ENCODE measurements around the gene LSM4. TPM values are rescaled to one million over a fixed set of nuclear protein-coding genes. Genes with fewer than 3 reads are reported as not detected.

The LSM4 gene
- total RNA-seq (2014; rRNA removed; shearing (Covaris generic)) (511 and 591 TPM in 2 replicates), polyA plus RNA-seq (2016; fragmentation: Nextera tagmentation; extraction: Ambion mirVana) (637 and 641 TPM in 2 replicates)
- long read RNA-seq, transcript LSM4-203 (5 exons, 1,908 nt), result major isoform, 479 of 507 reads
- long read RNA-seq, partial matches to known transcripts, result 15 of 507 reads
- long read RNA-seq, other reads (novel, unspliced or antisense), result 6 of 507 reads

DNA sequence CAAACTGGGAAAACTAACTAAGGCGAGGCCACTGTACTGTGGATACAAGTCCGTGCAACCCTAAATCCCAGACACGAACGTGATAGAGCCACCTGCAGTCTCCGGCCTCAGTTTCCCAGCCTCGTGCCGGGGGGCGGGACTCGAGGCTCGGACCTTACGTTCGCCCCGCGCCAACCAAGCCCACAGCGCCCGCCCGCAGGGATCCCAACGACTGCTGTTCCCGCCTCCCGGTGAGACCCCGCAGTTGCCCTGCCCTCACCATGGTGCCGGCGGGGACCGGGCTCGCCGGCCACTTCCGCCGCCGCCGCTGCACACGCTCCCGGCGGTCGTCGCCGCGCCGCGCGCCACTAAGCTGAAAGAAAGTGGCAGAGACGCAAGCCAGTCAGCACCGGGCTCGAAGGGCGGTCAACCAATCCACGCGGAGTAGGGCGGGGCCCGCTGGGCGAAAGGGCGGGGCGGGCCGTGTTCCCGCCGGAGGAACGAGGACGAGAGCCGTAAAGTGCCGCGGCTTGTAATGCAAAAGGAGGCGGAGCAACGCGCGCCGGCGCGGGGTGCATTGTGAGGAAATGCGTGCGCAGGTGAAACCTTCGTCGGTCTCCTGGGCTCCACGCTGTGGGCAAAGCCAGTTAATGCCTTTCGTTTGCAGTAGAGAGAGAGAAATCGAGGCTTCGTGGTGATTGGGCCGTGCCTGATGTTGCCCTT lies at the start of gene LSM4:
LSM4 (minus strand) TSS at position 318 of the 702 bp plus-strand sequence; CDS start at position 262, 56 bp downstream.
- no peaks in the 10 kb centered on the region for H3K9me3 Mint-ChIP-seq
- peak within 1 kb of the TSS; percentile 97 for H3K27ac ChIP-seq (ENCODE audit: low read depth)
- H3K9me2 ChIP-seq (ENCODE audit: insufficient read depth), result no peaks in the 10 kb centered on the region
- peak within 1 kb of the TSS; percentile 92 for H3K4me3 Mint-ChIP-seq
- H3K79me2 ChIP-seq (replicated peaks; ENCODE audit: insufficient read depth), result peaks cover 46% of the 10 kb centered on the region
- peak within 1 kb of the TSS; percentile 92 for H3K4me2 ChIP-seq
- peaks cover 14% of the 10 kb centered on the region for H3K4me1 ChIP-seq (ENCODE audit: insufficient read depth)
- TF ChIP-seq REST (IDR thresholded peaks at IDR 0.05; ENCODE audit: unreplicated experiment) (no peak), EZH2 (IDR thresholded peaks at IDR 0.05; ENCODE audit: low read depth, unreplicated experiment) (no peak), JUNB (IDR thresholded peaks at IDR 0.05; ENCODE audit: unreplicated experiment) (no peak), EZH2phosphoT487 (IDR thresholded peaks at IDR 0.05; ENCODE audit: unreplicated experiment) (no peak), ZNF331 (CRISPR knock-in tag; IDR thresholded peaks at IDR 0.05; ENCODE audit: low read depth) (no peak), NANOG (IDR thresholded peaks at IDR 0.05; ENCODE audit: borderline replicate concordance) (no peak), ZNF114 (CRISPR knock-in tag; IDR thresholded peaks at IDR 0.05) (no peak), STAT1 (IDR thresholded peaks at IDR 0.05; ENCODE audit: unreplicated experiment) (no peak), POLR2AphosphoS5 (IDR thresholded peaks at IDR 0.05; ENCODE audit: low read depth) (peak; percentile 80)
- TF ChIP-seq, protein P1, sequence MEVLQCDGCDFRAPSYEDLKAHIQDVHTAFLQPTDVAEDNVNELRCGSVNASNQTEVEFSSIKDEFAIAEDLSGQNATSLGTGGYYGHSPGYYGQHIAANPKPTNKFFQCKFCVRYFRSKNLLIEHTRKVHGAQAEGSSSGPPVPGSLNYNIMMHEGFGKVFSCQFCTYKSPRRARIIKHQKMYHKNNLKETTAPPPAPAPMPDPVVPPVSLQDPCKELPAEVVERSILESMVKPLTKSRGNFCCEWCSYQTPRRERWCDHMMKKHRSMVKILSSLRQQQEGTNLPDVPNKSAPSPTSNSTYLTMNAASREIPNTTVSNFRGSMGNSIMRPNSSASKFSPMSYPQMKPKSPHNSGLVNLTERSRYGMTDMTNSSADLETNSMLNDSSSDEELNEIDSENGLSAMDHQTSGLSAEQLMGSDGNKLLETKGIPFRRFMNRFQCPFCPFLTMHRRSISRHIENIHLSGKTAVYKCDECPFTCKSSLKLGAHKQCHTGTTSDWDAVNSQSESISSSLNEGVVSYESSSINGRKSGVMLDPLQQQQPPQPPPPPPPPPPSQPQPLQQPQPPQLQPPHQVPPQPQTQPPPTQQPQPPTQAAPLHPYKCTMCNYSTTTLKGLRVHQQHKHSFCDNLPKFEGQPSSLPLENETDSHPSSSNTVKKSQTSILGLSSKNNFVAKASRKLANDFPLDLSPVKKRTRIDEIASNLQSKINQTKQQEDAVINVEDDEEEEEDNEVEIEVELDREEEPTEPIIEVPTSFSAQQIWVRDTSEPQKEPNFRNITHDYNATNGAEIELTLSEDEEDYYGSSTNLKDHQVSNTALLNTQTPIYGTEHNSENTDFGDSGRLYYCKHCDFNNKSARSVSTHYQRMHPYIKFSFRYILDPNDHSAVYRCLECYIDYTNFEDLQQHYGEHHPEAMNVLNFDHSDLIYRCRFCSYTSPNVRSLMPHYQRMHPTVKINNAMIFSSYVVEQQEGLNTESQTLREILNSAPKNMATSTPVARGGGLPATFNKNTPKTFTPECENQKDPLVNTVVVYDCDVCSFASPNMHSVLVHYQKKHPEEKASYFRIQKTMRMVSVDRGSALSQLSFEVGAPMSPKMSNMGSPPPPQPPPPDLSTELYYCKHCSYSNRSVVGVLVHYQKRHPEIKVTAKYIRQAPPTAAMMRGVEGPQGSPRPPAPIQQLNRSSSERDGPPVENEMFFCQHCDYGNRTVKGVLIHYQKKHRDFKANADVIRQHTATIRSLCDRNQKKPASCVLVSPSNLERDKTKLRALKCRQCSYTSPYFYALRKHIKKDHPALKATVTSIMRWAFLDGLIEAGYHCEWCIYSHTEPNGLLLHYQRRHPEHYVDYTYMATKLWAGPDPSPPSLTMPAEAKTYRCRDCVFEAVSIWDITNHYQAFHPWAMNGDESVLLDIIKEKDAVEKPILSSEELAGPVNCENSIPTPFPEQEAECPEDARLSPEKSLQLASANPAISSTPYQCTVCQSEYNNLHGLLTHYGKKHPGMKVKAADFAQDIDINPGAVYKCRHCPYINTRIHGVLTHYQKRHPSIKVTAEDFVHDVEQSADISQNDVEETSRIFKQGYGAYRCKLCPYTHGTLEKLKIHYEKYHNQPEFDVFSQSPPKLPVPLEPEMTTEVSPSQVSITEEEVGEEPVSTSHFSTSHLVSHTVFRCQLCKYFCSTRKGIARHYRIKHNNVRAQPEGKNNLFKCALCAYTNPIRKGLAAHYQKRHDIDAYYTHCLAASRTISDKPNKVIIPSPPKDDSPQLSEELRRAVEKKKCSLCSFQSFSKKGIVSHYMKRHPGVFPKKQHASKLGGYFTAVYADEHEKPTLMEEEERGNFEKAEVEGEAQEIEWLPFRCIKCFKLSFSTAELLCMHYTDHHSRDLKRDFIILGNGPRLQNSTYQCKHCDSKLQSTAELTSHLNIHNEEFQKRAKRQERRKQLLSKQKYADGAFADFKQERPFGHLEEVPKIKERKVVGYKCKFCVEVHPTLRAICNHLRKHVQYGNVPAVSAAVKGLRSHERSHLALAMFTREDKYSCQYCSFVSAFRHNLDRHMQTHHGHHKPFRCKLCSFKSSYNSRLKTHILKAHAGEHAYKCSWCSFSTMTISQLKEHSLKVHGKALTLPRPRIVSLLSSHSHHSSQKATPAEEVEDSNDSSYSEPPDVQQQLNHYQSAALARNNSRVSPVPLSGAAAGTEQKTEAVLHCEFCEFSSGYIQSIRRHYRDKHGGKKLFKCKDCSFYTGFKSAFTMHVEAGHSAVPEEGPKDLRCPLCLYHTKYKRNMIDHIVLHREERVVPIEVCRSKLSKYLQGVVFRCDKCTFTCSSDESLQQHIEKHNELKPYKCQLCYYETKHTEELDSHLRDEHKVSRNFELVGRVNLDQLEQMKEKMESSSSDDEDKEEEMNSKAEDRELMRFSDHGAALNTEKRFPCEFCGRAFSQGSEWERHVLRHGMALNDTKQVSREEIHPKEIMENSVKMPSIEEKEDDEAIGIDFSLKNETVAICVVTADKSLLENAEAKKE (CRISPR knock-in tag; IDR thresholded peaks at IDR 0.05), result no peak
- TF ChIP-seq, protein P2, sequence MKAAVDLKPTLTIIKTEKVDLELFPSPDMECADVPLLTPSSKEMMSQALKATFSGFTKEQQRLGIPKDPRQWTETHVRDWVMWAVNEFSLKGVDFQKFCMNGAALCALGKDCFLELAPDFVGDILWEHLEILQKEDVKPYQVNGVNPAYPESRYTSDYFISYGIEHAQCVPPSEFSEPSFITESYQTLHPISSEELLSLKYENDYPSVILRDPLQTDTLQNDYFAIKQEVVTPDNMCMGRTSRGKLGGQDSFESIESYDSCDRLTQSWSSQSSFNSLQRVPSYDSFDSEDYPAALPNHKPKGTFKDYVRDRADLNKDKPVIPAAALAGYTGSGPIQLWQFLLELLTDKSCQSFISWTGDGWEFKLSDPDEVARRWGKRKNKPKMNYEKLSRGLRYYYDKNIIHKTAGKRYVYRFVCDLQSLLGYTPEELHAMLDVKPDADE (IDR thresholded peaks at IDR 0.05), result no peak
- TF ChIP-seq, protein P3, sequence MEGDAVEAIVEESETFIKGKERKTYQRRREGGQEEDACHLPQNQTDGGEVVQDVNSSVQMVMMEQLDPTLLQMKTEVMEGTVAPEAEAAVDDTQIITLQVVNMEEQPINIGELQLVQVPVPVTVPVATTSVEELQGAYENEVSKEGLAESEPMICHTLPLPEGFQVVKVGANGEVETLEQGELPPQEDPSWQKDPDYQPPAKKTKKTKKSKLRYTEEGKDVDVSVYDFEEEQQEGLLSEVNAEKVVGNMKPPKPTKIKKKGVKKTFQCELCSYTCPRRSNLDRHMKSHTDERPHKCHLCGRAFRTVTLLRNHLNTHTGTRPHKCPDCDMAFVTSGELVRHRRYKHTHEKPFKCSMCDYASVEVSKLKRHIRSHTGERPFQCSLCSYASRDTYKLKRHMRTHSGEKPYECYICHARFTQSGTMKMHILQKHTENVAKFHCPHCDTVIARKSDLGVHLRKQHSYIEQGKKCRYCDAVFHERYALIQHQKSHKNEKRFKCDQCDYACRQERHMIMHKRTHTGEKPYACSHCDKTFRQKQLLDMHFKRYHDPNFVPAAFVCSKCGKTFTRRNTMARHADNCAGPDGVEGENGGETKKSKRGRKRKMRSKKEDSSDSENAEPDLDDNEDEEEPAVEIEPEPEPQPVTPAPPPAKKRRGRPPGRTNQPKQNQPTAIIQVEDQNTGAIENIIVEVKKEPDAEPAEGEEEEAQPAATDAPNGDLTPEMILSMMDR (conservative IDR thresholded peaks at IDR 0.05; ENCODE audit: low read depth in 2 of 2), result peak in 1 of 2 experiments; percentile 58; a peak in 2 of 4 replicates
- peaks cover 20% of the 10 kb centered on the region for H3K27me3 Mint-ChIP-seq (ENCODE audit: insufficient read depth, low read depth, poor library complexity)
- H3F3A ChIP-seq (replicated peaks; ENCODE audit: low read depth), result peaks cover 34% of the 10 kb centered on the region; the same call in 1 of the 2 replicates
- peaks cover 29% of the 10 kb centered on the region for H3K4me1 Mint-ChIP-seq
- peak; percentile 95 for ATAC-seq
- H3K36me3 Mint-ChIP-seq (ENCODE audit: low read depth), result peaks cover 30% of the 10 kb centered on the region
- peaks cover 11% of the 10 kb centered on the region for H4K20me1 ChIP-seq (replicated peaks; ENCODE audit: insufficient read depth)
- no peaks in the 10 kb centered on the region; the same call in 1 of the 2 replicates for H3K36me3 ChIP-seq (ENCODE audit: insufficient read depth)
- DNase-seq (ENCODE audit: low spot score), result peak; percentile 99
- peak within 1 kb of the TSS; percentile 99 for H3K27ac Mint-ChIP-seq
- no peaks in the 10 kb centered on the region for H3K27me3 ChIP-seq (ENCODE audit: insufficient read depth)
- H2AFZ ChIP-seq, result no peak within 1 kb of the TSS
- peak within 1 kb of the TSS; percentile 76 for H3K4me3 ChIP-seq

Data from GM23338 (cell line).